ENCODE measurements around the gene FGF7. TPM values are rescaled to one million over a fixed set of nuclear protein-coding genes. Genes with fewer than 3 reads are reported as not detected.
"Not testable (repeated sequence)": the region's sequence is repeated elsewhere in the genome, so short reads cannot be mapped to it uniquely, and the experiment has no call there.

The FGF7 gene, protein sequence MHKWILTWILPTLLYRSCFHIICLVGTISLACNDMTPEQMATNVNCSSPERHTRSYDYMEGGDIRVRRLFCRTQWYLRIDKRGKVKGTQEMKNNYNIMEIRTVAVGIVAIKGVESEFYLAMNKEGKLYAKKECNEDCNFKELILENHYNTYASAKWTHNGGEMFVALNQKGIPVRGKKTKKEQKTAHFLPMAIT
- total RNA-seq: not detected in 2 replicates

DNA sequence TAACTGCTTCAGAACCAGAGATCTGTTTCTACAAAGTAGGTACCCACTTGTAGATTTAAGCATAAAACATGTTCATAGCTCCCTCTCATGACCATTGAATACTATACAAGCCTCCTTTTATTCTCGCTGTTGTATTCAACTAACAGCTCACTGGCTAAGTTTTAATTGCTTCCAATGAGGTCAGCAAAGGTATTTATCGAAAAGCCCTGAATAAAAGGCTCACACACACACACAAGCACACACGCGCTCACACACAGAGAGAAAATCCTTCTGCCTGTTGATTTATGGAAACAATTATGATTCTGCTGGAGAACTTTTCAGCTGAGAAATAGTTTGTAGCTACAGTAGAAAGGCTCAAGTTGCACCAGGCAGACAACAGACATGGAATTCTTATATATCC lies at the start of gene FGF7:
Gene FGF7 (plus strand): TSS at position 222 of the 400 bp plus-strand sequence. CDS start 1,056 bp downstream, outside the sequence.
- no peak for DNase-seq (ENCODE audit: low read depth)
- H3K4me3 ChIP-seq (ENCODE audit: low read depth, low read length): no peak within 1 kb of the TSS
- no peaks in the 10 kb centered on the region for H3K27me3 ChIP-seq (ENCODE audit: control insufficient read depth, insufficient read depth, low read length)
- no peaks in the 10 kb centered on the region for H3K36me3 ChIP-seq (ENCODE audit: control insufficient read depth, insufficient read depth, low read length)
- TF ChIP-seq, protein P1, sequence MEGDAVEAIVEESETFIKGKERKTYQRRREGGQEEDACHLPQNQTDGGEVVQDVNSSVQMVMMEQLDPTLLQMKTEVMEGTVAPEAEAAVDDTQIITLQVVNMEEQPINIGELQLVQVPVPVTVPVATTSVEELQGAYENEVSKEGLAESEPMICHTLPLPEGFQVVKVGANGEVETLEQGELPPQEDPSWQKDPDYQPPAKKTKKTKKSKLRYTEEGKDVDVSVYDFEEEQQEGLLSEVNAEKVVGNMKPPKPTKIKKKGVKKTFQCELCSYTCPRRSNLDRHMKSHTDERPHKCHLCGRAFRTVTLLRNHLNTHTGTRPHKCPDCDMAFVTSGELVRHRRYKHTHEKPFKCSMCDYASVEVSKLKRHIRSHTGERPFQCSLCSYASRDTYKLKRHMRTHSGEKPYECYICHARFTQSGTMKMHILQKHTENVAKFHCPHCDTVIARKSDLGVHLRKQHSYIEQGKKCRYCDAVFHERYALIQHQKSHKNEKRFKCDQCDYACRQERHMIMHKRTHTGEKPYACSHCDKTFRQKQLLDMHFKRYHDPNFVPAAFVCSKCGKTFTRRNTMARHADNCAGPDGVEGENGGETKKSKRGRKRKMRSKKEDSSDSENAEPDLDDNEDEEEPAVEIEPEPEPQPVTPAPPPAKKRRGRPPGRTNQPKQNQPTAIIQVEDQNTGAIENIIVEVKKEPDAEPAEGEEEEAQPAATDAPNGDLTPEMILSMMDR (IDR thresholded peaks at IDR 0.05; ENCODE audit: insufficient read depth, low read length, poor library complexity, severe bottlenecking): no peak

GRCh38 chr15:49379996-49380395 lies 43.0 kb upstream of the FGF7 start:
- no peak for DNase-seq (ENCODE audit: low read depth)
- TF ChIP-seq, protein P1 (IDR thresholded peaks at IDR 0.05; ENCODE audit: insufficient read depth, low read length, poor library complexity, severe bottlenecking): no peak
- H3K4me3 ChIP-seq (ENCODE audit: low read depth, low read length): no peak overlapping the region
- H3K27me3 ChIP-seq (ENCODE audit: control insufficient read depth, insufficient read depth, low read length): no peaks in the 10 kb centered on the region
- H3K36me3 ChIP-seq (ENCODE audit: control insufficient read depth, insufficient read depth, low read length): no peaks in the 10 kb centered on the region

- TF ChIP-seq, protein P1 (IDR thresholded peaks at IDR 0.05; ENCODE audit: insufficient read depth, low read length, poor library complexity, severe bottlenecking): no peak
- DNase-seq (ENCODE audit: low read depth): no peak
- H3K4me3 ChIP-seq (ENCODE audit: low read depth, low read length): no peak overlapping the region
- no peaks in the 10 kb centered on the region for H3K36me3 ChIP-seq (ENCODE audit: control insufficient read depth, insufficient read depth, low read length)
- no peaks in the 10 kb centered on the region for H3K27me3 ChIP-seq (ENCODE audit: control insufficient read depth, insufficient read depth, low read length)
These were observed 42.1 kb upstream of the FGF7 start for GRCh38 chr15:49380912-49381311.

DNA sequence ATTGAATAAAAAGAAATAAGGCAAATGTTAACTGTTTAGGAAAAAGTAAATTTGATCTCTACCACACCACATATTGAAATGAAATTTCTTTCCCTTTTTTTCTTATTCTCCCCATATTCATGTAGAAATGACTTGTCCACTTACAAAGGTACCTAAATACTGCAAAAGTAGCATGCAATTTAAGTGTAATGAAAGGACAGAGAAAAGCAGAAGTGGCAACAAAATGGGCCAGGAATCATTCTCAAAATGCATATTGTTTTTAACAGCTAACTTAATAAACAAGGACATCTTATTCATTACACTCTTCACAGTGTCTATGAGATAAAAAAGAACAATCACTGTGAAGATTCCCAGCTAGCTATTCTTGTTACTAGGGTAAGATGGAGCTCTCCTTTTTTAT lies 40.6 kb upstream of the FGF7 start:
- DNase-seq (ENCODE audit: low read depth): no peak
- Histone ChIP-seq H3K36me3 (ENCODE audit: control insufficient read depth, insufficient read depth, low read length) (no peaks in the 10 kb centered on the region), H3K4me3 (ENCODE audit: low read depth, low read length) (no peak overlapping the region), H3K27me3 (ENCODE audit: control insufficient read depth, insufficient read depth, low read length) (no peaks in the 10 kb centered on the region)
- TF ChIP-seq, protein P1 (IDR thresholded peaks at IDR 0.05; ENCODE audit: insufficient read depth, low read length, poor library complexity, severe bottlenecking): no peak

- H3K4me3 ChIP-seq (ENCODE audit: low read depth, low read length): no peak overlapping the region
- DNase-seq (ENCODE audit: low read depth): no peak
- TF ChIP-seq, protein P1 (IDR thresholded peaks at IDR 0.05; ENCODE audit: insufficient read depth, low read length, poor library complexity, severe bottlenecking): no peak
- no peaks in the 10 kb centered on the region for H3K27me3 ChIP-seq (ENCODE audit: control insufficient read depth, insufficient read depth, low read length)
- H3K36me3 ChIP-seq (ENCODE audit: control insufficient read depth, insufficient read depth, low read length): no peaks in the 10 kb centered on the region
These were observed 39.8 kb upstream of the FGF7 start for GRCh38 chr15:49383266-49383665.

DNA sequence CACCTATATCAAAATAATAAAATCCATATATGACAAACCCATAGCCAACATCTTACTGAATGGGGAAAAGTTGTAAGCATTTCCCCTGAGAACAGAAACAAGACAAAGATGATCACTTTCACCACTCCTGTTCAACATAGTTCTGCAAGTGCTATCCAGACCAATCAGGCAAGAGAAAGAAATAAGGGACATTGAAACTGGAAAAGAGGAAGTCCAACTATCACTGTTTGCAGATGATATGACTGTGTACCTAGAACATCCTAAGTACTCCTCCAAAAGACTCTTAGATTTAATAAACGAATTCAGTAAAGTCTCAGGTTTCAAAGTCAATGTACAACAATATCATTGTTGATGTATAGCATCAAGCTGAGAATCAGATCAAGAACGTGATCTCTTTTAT lies 35.6 kb upstream of the FGF7 start:
- Histone ChIP-seq H3K36me3 (ENCODE audit: control insufficient read depth, insufficient read depth, low read length) (no peaks in the 10 kb centered on the region), H3K27me3 (ENCODE audit: control insufficient read depth, insufficient read depth, low read length) (no peaks in the 10 kb centered on the region), H3K4me3 (ENCODE audit: low read depth, low read length) (no peak overlapping the region)
- TF ChIP-seq, protein P1 (IDR thresholded peaks at IDR 0.05; ENCODE audit: insufficient read depth, low read length, poor library complexity, severe bottlenecking): no peak
- no peak for DNase-seq (ENCODE audit: low read depth)

DNA sequence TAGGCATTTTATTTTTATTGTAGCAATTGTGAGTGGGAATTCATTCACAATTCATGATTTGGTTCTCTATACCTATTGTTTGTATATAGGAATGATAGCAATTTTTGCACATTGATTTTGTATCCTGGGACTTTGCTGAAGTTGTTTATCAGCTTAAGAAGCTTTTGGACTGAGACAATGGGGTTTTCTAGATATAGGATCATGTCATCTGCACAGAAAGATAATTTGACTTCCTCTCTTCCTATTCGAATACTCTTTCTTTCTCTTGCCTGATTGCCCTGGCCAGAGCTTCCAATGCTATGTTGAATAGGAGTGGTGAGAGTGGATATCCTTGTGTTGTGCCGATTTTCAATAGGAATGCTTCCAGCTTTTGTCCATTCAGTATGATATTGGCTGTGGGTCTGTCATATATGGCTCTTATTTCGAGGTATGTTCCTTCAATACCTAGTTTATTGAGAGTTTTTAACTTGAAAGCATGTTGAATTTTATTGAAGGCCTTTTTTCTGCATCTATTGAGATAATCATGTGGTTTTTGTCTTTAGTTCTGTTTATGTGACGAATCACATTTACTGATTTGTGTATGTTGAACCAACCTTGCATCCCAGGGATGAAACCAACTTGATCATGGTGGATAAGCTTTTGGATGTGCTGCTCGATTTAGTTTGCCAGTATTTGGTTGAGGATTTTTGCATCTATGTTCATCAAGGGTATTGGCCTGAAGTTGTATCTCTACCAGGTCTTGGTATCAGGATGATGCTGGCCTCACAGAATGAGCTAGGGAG lies 20.3 kb upstream of the FGF7 start:
- not testable (repeated sequence) for H3K4me3 ChIP-seq (ENCODE audit: low read depth, low read length); H3K36me3 ChIP-seq (ENCODE audit: control insufficient read depth, insufficient read depth, low read length); H3K27me3 ChIP-seq (ENCODE audit: control insufficient read depth, insufficient read depth, low read length); DNase-seq (ENCODE audit: low read depth)

Measured in kidney epithelial cell (primary cell).